ENCODE data around the gene GPHN. TPM values are rescaled to one million over a fixed set of nuclear protein-coding genes. Genes with fewer than 3 reads are reported as not detected.

Gene GPHN
- total and polyA plus RNA-seq, 2 of the 8 experiments (the other 6 are each of a cell fraction or from before 2014, with no cell fraction given): 6.0 to 16.0 TPM

DNA sequence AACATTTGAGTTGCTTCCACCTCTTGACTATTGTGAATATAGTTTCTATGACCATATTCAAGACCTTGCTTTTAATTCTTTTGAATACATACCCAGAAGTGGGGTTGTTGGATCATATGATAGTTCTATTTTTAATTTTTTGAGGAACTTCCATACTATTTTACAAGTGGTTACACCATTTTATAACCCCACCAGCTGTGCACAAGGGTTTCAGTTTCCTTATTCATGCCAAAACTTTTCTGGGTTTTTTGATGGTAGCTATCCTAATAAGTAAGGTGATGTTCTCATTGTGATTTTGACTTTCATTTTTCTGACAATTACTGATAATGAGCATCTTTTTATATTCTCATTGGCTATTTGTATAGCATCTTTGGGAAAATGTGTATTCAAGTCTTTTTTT, 571.9 kb downstream of the GPHN start:
- FAIRE-seq: no peak
- TF ChIP-seq, protein P1, sequence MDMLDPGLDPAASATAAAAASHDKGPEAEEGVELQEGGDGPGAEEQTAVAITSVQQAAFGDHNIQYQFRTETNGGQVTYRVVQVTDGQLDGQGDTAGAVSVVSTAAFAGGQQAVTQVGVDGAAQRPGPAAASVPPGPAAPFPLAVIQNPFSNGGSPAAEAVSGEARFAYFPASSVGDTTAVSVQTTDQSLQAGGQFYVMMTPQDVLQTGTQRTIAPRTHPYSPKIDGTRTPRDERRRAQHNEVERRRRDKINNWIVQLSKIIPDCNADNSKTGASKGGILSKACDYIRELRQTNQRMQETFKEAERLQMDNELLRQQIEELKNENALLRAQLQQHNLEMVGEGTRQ (IDR thresholded peaks at IDR 0.05; ENCODE audit: low read length): no peak
- no peak for TF ChIP-seq EGR1 (IDR thresholded peaks at IDR 0.05; ENCODE audit: borderline replicate concordance, low read depth, low read length)
- no peak for TF ChIP-seq BCL11A (IDR thresholded peaks at IDR 0.05; ENCODE audit: low read depth in 2 of 2, low read length in 2 of 2)
- TF ChIP-seq GABPA (IDR thresholded peaks at IDR 0.05; ENCODE audit: borderline replicate concordance, insufficient read depth, low read length): no peak

More for the DNA sequence above, 571.9 kb downstream of the GPHN start:
- ChIA-PET POLR2A (ENCODE audit: partially characterized antibody) (no interaction called here), CTCF (ENCODE audit: partially characterized antibody) (no interaction called here)
- H2BK15ac ChIP-seq (ENCODE audit: low read length): no peak overlapping the region
- no peaks in the 10 kb centered on the region for H3K79me1 ChIP-seq (ENCODE audit: low read depth, low read length)
- no peaks in the 10 kb centered on the region for H3K36me3 ChIP-seq (ENCODE audit: control insufficient read depth in 2 of 4, insufficient read depth in 4 of 4, low read length in 3 of 4)
- no peak overlapping the region for H4K5ac ChIP-seq (ENCODE audit: insufficient read length, low read depth, low read length)
- no peak overlapping the region for H2BK120ac ChIP-seq (replicated peaks; ENCODE audit: low read depth, low read length)
- no peak overlapping the region for H2AK5ac ChIP-seq (ENCODE audit: low read depth, low read length)
- H2BK12ac ChIP-seq (ENCODE audit: low read depth, low read length): no peak overlapping the region
- H3K79me2 ChIP-seq (ENCODE audit: control insufficient read depth in 1 of 2, insufficient read depth in 2 of 2, low read length in 2 of 2): no peaks in the 10 kb centered on the region
- H3K14ac ChIP-seq (ENCODE audit: insufficient read length): no peak overlapping the region
- no peak overlapping the region for H3K4me2 ChIP-seq (ENCODE audit: insufficient read depth in 1 of 2, low read depth in 2 of 2, low read length in 2 of 2)
- no peaks in the 10 kb centered on the region for H3K4me1 ChIP-seq (replicated peaks in 1 of 4; ENCODE audit: control insufficient read depth in 3 of 4, insufficient read depth in 4 of 4, low read length in 3 of 4)
- no peaks in the 10 kb centered on the region for H3K9me3 ChIP-seq (ENCODE audit: insufficient read depth in 2 of 2, low read depth in 1 of 2, low read length in 1 of 2)
- no peak overlapping the region for H2BK20ac ChIP-seq (ENCODE audit: low read length)
- no peak overlapping the region for H3K23ac ChIP-seq (ENCODE audit: insufficient read length)
- no peak overlapping the region for H4K8ac ChIP-seq (ENCODE audit: extremely low read depth, insufficient read depth, low read length)
- no peaks in the 10 kb centered on the region for H4K20me1 ChIP-seq (replicated peaks in 1 of 2; ENCODE audit: control insufficient read depth in 1 of 2, insufficient read depth in 2 of 2, low read length in 2 of 2)
- no peaks in the 10 kb centered on the region for H3K23me2 ChIP-seq (ENCODE audit: low read depth, low read length)
- no peak overlapping the region for H3K56ac ChIP-seq (replicated peaks; ENCODE audit: insufficient read length, low read depth, low read length)
- no peak overlapping the region for H2AFZ ChIP-seq (ENCODE audit: low read length)
- H3K27me3 ChIP-seq (replicated peaks in 1 of 4; ENCODE audit: control insufficient read depth in 3 of 4, extremely low read depth in 1 of 4, insufficient read depth in 3 of 4, low read length in 3 of 4): no peaks in the 10 kb centered on the region
- no peak overlapping the region for H3K4ac ChIP-seq (replicated peaks; ENCODE audit: insufficient read length, low read depth, low read length)
- no peak for DNase-seq (ENCODE audit: low read depth in 1 of 2, low spot score in 2 of 2)
- H3K27ac ChIP-seq (ENCODE audit: low read depth, low read length): no peak overlapping the region
- H3K9ac ChIP-seq (replicated peaks in 1 of 4; ENCODE audit: extremely low read depth in 1 of 4, low read depth in 3 of 4, low read length in 3 of 4): no peak overlapping the region
- no peak overlapping the region for H4K91ac ChIP-seq (replicated peaks; ENCODE audit: insufficient read length, low read length)
- no peak overlapping the region for H3K4me3 ChIP-seq (ENCODE audit: extremely low read depth in 1 of 4, insufficient read depth in 2 of 4, low read depth in 3 of 4, low read length in 4 of 4)
- no peak overlapping the region for H3K18ac ChIP-seq (ENCODE audit: extremely low read depth, low read length)
- no peak overlapping the region for H2BK5ac ChIP-seq (ENCODE audit: low read depth, low read length)

Measured in H1 (cell line).